HEK293 (cell line): Measurements from ENCODE around the gene CYP4V2.

Experiments
- EGR2 ChIP-seq: fragments of 450-650 bp; formaldehyde crosslinking; IDR thresholded peaks from 2 replicates; pipeline ENCODE4 v1.5.1; 2016; ENCODE audit warnings: low read depth, missing biosample characterization, missing genetic modification characterization
- REST ChIP-seq: fragments of 450-650 bp; formaldehyde crosslinking; IDR thresholded peaks from 2 replicates; pipeline ENCODE4 v1.5.1; 2016; ENCODE audit warnings: missing biosample characterization, missing genetic modification characterization
- WT1 ChIP-seq: fragments of 450-650 bp; formaldehyde crosslinking; IDR thresholded peaks from 2 replicates; pipeline ENCODE4 v1.5.1; 2016; ENCODE audit warnings: missing biosample characterization, missing genetic modification characterization
- ZNF18 ChIP-seq: fragments of 450-650 bp; formaldehyde crosslinking; IDR thresholded peaks from 2 replicates; pipeline ENCODE4 v1.5.1; 2016; ENCODE audit warnings: missing biosample characterization, missing genetic modification characterization
- ZNF362 ChIP-seq: fragments of 450-650 bp; formaldehyde crosslinking; IDR thresholded peaks from 2 replicates; pipeline ENCODE4 v1.5.1; 2016; ENCODE audit warnings: missing biosample characterization, missing genetic modification characterization
- ZNF37A ChIP-seq: fragments of 450-650 bp; IDR thresholded peaks from 2 replicates; pipeline ENCODE4 v1.5.1; 2018; ENCODE audit warnings: missing biosample characterization, missing genetic modification characterization
- ZNF658 ChIP-seq: fragments of 450-650 bp; formaldehyde crosslinking; IDR thresholded peaks from 2 replicates; pipeline ENCODE4; 2016; ENCODE audit warnings: missing biosample characterization, missing genetic modification characterization
- ZSCAN30 ChIP-seq: fragments of 450-650 bp; IDR thresholded peaks from 2 replicates; pipeline ENCODE4 v1.5.1; 2018; ENCODE audit warnings: missing biosample characterization, mild to moderate bottlenecking, missing genetic modification characterization, moderate library complexity
- TF ChIP-seq, protein P1 (sequence below): fragments of 450-650 bp; formaldehyde crosslinking; IDR thresholded peaks from 2 replicates; pipeline ENCODE4 v1.5.1; 2016; ENCODE audit warnings: missing biosample characterization, missing genetic modification characterization
- TF ChIP-seq, protein P2 (sequence below): fragments of 450-650 bp; formaldehyde crosslinking; IDR thresholded peaks from 2 replicates; pipeline ENCODE4 v1.5.1; 2016; ENCODE audit warnings: missing biosample characterization, missing genetic modification characterization
- TF ChIP-seq, protein P3 (sequence below): fragments of 450-650 bp; formaldehyde crosslinking; IDR thresholded peaks from 2 replicates; pipeline ENCODE4 v1.5.1; 2016; ENCODE audit warnings: missing biosample characterization, missing genetic modification characterization

GRCh38 chr4:186250760-186251159, 59.4 kb downstream of the CYP4V2 start:
- no peak for TF ChIP-seq ZSCAN30 (tag by site-specific recombination)
- TF ChIP-seq, protein P1, sequence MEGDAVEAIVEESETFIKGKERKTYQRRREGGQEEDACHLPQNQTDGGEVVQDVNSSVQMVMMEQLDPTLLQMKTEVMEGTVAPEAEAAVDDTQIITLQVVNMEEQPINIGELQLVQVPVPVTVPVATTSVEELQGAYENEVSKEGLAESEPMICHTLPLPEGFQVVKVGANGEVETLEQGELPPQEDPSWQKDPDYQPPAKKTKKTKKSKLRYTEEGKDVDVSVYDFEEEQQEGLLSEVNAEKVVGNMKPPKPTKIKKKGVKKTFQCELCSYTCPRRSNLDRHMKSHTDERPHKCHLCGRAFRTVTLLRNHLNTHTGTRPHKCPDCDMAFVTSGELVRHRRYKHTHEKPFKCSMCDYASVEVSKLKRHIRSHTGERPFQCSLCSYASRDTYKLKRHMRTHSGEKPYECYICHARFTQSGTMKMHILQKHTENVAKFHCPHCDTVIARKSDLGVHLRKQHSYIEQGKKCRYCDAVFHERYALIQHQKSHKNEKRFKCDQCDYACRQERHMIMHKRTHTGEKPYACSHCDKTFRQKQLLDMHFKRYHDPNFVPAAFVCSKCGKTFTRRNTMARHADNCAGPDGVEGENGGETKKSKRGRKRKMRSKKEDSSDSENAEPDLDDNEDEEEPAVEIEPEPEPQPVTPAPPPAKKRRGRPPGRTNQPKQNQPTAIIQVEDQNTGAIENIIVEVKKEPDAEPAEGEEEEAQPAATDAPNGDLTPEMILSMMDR (tag by site-specific recombination), result no peak
- no peak for TF ChIP-seq ZNF37A (tag by site-specific recombination)
- TF ChIP-seq, protein P2, sequence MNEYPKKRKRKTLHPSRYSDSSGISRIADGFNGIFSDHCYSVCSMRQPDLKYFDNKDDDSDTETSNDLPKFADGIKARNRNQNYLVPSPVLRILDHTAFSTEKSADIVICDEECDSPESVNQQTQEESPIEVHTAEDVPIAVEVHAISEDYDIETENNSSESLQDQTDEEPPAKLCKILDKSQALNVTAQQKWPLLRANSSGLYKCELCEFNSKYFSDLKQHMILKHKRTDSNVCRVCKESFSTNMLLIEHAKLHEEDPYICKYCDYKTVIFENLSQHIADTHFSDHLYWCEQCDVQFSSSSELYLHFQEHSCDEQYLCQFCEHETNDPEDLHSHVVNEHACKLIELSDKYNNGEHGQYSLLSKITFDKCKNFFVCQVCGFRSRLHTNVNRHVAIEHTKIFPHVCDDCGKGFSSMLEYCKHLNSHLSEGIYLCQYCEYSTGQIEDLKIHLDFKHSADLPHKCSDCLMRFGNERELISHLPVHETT (tag by site-specific recombination), result no peak
- no peak for TF ChIP-seq WT1 (tag by site-specific recombination)
- TF ChIP-seq REST (tag by site-specific recombination), result no peak
- TF ChIP-seq EGR2 (tag by site-specific recombination), result no peak
- no peak for TF ChIP-seq ZNF658 (tag by site-specific recombination)
- TF ChIP-seq ZNF362 (tag by site-specific recombination), result no peak
- TF ChIP-seq ZNF18, result no peak
- TF ChIP-seq, protein P3, sequence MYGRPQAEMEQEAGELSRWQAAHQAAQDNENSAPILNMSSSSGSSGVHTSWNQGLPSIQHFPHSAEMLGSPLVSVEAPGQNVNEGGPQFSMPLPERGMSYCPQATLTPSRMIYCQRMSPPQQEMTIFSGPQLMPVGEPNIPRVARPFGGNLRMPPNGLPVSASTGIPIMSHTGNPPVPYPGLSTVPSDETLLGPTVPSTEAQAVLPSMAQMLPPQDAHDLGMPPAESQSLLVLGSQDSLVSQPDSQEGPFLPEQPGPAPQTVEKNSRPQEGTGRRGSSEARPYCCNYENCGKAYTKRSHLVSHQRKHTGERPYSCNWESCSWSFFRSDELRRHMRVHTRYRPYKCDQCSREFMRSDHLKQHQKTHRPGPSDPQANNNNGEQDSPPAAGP (tag by site-specific recombination), result no peak
